H1 (cell line): ENCODE results near the gene BUB1B. TPM values are rescaled to one million over a fixed set of nuclear protein-coding genes. Genes with fewer than 3 reads are reported as not detected.
"Not testable (repeated sequence)": the region's sequence is repeated elsewhere in the genome, so short reads cannot be mapped to it uniquely, and the experiment has no call there.

Experiments
- CTCF ChIA-PET: fragments of 300-600 bp; sonication (Branson Sonifier 250); formaldehyde crosslinking; loops from one replicate; lab custom pipeline; 2021; ENCODE audit not compliant: partially characterized antibody; lab: Charles Lee
- POLR2A ChIA-PET: fragments of 300-600 bp; sonication (Branson Sonifier 250); formaldehyde crosslinking; loops from one replicate; lab custom pipeline; 2021; ENCODE audit warnings: inconsistent platforms; ENCODE audit not compliant: partially characterized antibody; lab: Charles Lee
- DNase-seq, 2 experiments: peaks; one replicate each; pipeline versions ENCODE4 v3.0.0 to v3.0.0-alpha.2; 2010 to 2022; ENCODE audit warnings: low spot score in 2 of 2, low read depth in 1 of 2, mixed read lengths in 1 of 2
- FAIRE-seq: peaks from 2 replicates; lab custom pipeline; 2011; peaks lifted over from hg19 to GRCh38; lab: Jason Lieb, UNC
- H2AFZ ChIP-seq: 2 replicates; pipeline ENCODE4 v1.8.1; 2012; ENCODE audit warnings: low read length, inconsistent platforms
- H2AK5ac ChIP-seq: 2 replicates; pipeline ENCODE4 v1.6.1; 2013; ENCODE audit warnings: low read depth, low read length
- H2BK120ac ChIP-seq: replicated peaks from 2 replicates; pipeline ENCODE3; 2013; ENCODE audit warnings: low read depth, low read length, inconsistent platforms
- H2BK12ac ChIP-seq: 2 replicates; pipeline ENCODE4 v1.6.1; 2013; ENCODE audit warnings: low read depth, low read length
- H2BK15ac ChIP-seq: 2 replicates; pipeline ENCODE4 v1.6.1; 2013; ENCODE audit warnings: low read length
- H2BK20ac ChIP-seq: 2 replicates; pipeline ENCODE4 v1.6.1; 2013; ENCODE audit warnings: low read length
- H2BK5ac ChIP-seq: 2 replicates; pipeline ENCODE4 v1.6.1; 2013; ENCODE audit warnings: low read depth, low read length
- H3K14ac ChIP-seq: 2 replicates; pipeline ENCODE4 v1.6.1; 2013; ENCODE audit warnings: inconsistent platforms; ENCODE audit not compliant: insufficient read length
- H3K18ac ChIP-seq: 2 replicates; pipeline ENCODE4 v1.6.1; 2013; ENCODE audit warnings: low read length; ENCODE audit errors: extremely low read depth
- H3K23ac ChIP-seq: 2 replicates; pipeline ENCODE4 v1.6.1; 2013; ENCODE audit warnings: inconsistent platforms; ENCODE audit not compliant: insufficient read length
- H3K23me2 ChIP-seq: 2 replicates; pipeline ENCODE4 v1.6.1; 2013; ENCODE audit warnings: low read depth, low read length
- H3K27ac ChIP-seq: 2 replicates; pipeline ENCODE4 v1.6.1; 2011; ENCODE audit warnings: low read depth, low read length, inconsistent platforms
- H3K27me3 ChIP-seq, 4 experiments: replicated peaks in 1 of 4; 1 replicate in 1 of 4; 2 replicates in 3 of 4; pipeline versions ENCODE4 v1.6.1 to v1.8.1; 2011 to 2013; ENCODE audit warnings: low read length in 3 of 4, mild to moderate bottlenecking in 3 of 4, inconsistent platforms in 2 of 4, mixed read lengths in 2 of 4, moderate library complexity in 1 of 4; ENCODE audit not compliant: control insufficient read depth in 3 of 4, insufficient read depth in 3 of 4; ENCODE audit errors: extremely low read depth in 1 of 4
- H3K36me3 ChIP-seq, 4 experiments: 2 replicates each; pipeline versions ENCODE4 v1.6.1 to v1.8.1; 2011 to 2013; ENCODE audit warnings: mild to moderate bottlenecking in 4 of 4, low read length in 3 of 4, moderate library complexity in 2 of 4, control low read depth in 1 of 4, inconsistent platforms in 1 of 4; ENCODE audit not compliant: insufficient read depth in 4 of 4, control insufficient read depth in 2 of 4
- H3K4ac ChIP-seq: replicated peaks from 2 replicates; pipeline ENCODE3; 2013; ENCODE audit warnings: low read length, low read depth, mixed read lengths, inconsistent platforms; ENCODE audit not compliant: insufficient read length
- H3K4me1 ChIP-seq, 4 experiments: replicated peaks in 1 of 4; 1 replicate in 1 of 4; 2 replicates in 3 of 4; pipeline versions ENCODE4 v1.6.1 to v1.8.1; 2011 to 2013; ENCODE audit warnings: low read length in 3 of 4, inconsistent platforms in 2 of 4, mixed read lengths in 1 of 4; ENCODE audit not compliant: insufficient read depth in 4 of 4, control insufficient read depth in 3 of 4
- H3K4me2 ChIP-seq, 2 experiments: 2 replicates each; pipeline versions ENCODE4 v1.6.1 to v1.8.1; 2011 to 2013; ENCODE audit warnings: low read depth in 2 of 2, low read length in 2 of 2, control low read depth in 1 of 2, inconsistent platforms in 1 of 2, mild to moderate bottlenecking in 1 of 2; ENCODE audit not compliant: insufficient read depth in 1 of 2
- H3K4me3 ChIP-seq, 4 experiments: fragments of 200-600, 300-600 bp in 1 of 4; sonication (generic), shearing (Covaris generic), sonication (Bioruptor Twin) in 1 of 4; 2 replicates each; pipeline versions ENCODE4 v1.5.1 to v1.8.1; 2011 to 2016; ENCODE audit warnings: low read length in 4 of 4, low read depth in 3 of 4, control low read depth in 2 of 4, inconsistent platforms in 2 of 4, mild to moderate bottlenecking in 2 of 4, mixed read lengths in 1 of 4, moderate library complexity in 1 of 4; ENCODE audit not compliant: insufficient read depth in 2 of 4; ENCODE audit errors: extremely low read depth in 1 of 4
- H3K56ac ChIP-seq: replicated peaks from 2 replicates; pipeline ENCODE3; 2013; ENCODE audit warnings: low read depth, mild to moderate bottlenecking, mixed read lengths, low read length, inconsistent platforms; ENCODE audit not compliant: insufficient read length
- H3K79me1 ChIP-seq: 2 replicates; pipeline ENCODE4 v1.6.1; 2013; ENCODE audit warnings: low read depth, low read length, control low read depth
- H3K79me2 ChIP-seq, 2 experiments: 2 replicates each; pipeline versions ENCODE4 v1.6.1 to v1.8.1; 2012 to 2013; ENCODE audit warnings: low read length in 2 of 2, mild to moderate bottlenecking in 2 of 2, inconsistent platforms in 1 of 2; ENCODE audit not compliant: insufficient read depth in 2 of 2, control insufficient read depth in 1 of 2
- H3K9ac ChIP-seq, 4 experiments: replicated peaks in 1 of 4; 1 replicate in 1 of 4; 2 replicates in 3 of 4; pipeline versions ENCODE4 v1.6.1 to v1.8.1; 2011 to 2013; ENCODE audit warnings: low read depth in 3 of 4, low read length in 3 of 4, control low read depth in 2 of 4, mild to moderate bottlenecking in 2 of 4, moderate library complexity in 2 of 4, inconsistent platforms in 1 of 4; ENCODE audit errors: extremely low read depth in 1 of 4
- H3K9me3 ChIP-seq, 2 experiments: 2 replicates each; pipeline versions ENCODE4 v1.6.1 to v1.8.1; 2012 to 2013; ENCODE audit warnings: mild to moderate bottlenecking in 2 of 2, moderate library complexity in 2 of 2, control low read depth in 1 of 2, inconsistent platforms in 1 of 2, low read depth in 1 of 2, low read length in 1 of 2, mixed read lengths in 1 of 2; ENCODE audit not compliant: insufficient read depth in 2 of 2
- H4K20me1 ChIP-seq, 2 experiments: replicated peaks in 1 of 2; 2 replicates each; pipeline versions ENCODE3 to v1.8.1; 2011 to 2013; ENCODE audit warnings: inconsistent platforms in 2 of 2, low read length in 2 of 2, mild to moderate bottlenecking in 1 of 2; ENCODE audit not compliant: insufficient read depth in 2 of 2, control insufficient read depth in 1 of 2
- H4K5ac ChIP-seq: 2 replicates; pipeline ENCODE4 v1.6.1; 2013; ENCODE audit warnings: low read length, low read depth, mixed read lengths, inconsistent platforms; ENCODE audit not compliant: insufficient read length
- H4K8ac ChIP-seq: 2 replicates; pipeline ENCODE4 v1.8.0; 2013; ENCODE audit warnings: mild to moderate bottlenecking, moderate library complexity, low read length, inconsistent platforms; ENCODE audit not compliant: insufficient read depth; ENCODE audit errors: extremely low read depth
- H4K91ac ChIP-seq: replicated peaks from 2 replicates; pipeline ENCODE3; 2013; ENCODE audit warnings: low read length, mixed read lengths, inconsistent platforms; ENCODE audit not compliant: insufficient read length
- ASH2L ChIP-seq: fragments of 200-600, 300-600 bp; sonication (generic); IDR thresholded peaks from one replicate; pipeline ENCODE4 v1.7.1; 2017; ENCODE audit warnings: low read length
- CTBP2 ChIP-seq: IDR thresholded peaks from 2 replicates; pipeline ENCODE4 v1.7.0; 2011; ENCODE audit warnings: borderline replicate concordance, mild to moderate bottlenecking, moderate library complexity, mixed read lengths, low read length; ENCODE audit not compliant: insufficient read depth, insufficient read length
- EP300 ChIP-seq, 2 experiments: IDR thresholded peaks; 1 replicate in 1 of 2; 2 replicates in 1 of 2; pipeline ENCODE4 v1.6.1; 2011 to 2012; ENCODE audit warnings: low read depth in 2 of 2, low read length in 2 of 2, mild to moderate bottlenecking in 2 of 2, borderline replicate concordance in 1 of 2, inconsistent platforms in 1 of 2, moderate library complexity in 1 of 2
- HDAC2 ChIP-seq, 2 experiments: fragments of 300-600 bp in 1 of 2; sonication (generic) in 1 of 2; IDR thresholded peaks; 2 replicates each; pipeline ENCODE4 v1.6.1; 2011 to 2012; ENCODE audit warnings: low read depth in 2 of 2, low read length in 2 of 2, mild to moderate bottlenecking in 2 of 2, moderate library complexity in 2 of 2, borderline replicate concordance in 1 of 2, inconsistent platforms in 1 of 2
- RBBP5 ChIP-seq: IDR thresholded peaks from 2 replicates; pipeline ENCODE4 v1.7.1; 2012; ENCODE audit warnings: low read depth, mild to moderate bottlenecking, inconsistent platforms, low read length, moderate library complexity, borderline replicate concordance
- SP1 ChIP-seq: IDR thresholded peaks from 2 replicates; pipeline ENCODE4 v1.6.1; 2011; ENCODE audit warnings: low read depth, low read length
- TCF12 ChIP-seq: IDR thresholded peaks from 2 replicates; pipeline ENCODE4 v1.6.1; 2011; ENCODE audit warnings: low read depth, mild to moderate bottlenecking, low read length
- YY1 ChIP-seq: IDR thresholded peaks from 2 replicates; pipeline ENCODE4 v1.6.1; 2011; ENCODE audit warnings: low read depth, mild to moderate bottlenecking, low read length
- WGBS, 2 experiments: shearing (Covaris generic) in 1 of 2; methylation state at CpG; one replicate each; pipeline versions ENCODE4 v1.1.6 to v1.1.7; 2013 to 2015; ENCODE audit warnings: low lambda C conversion rate in 2 of 2, mixed read lengths in 2 of 2, inconsistent platforms in 1 of 2, low coverage in 1 of 2, missing lambda C conversion rate in 1 of 2; ENCODE audit not compliant: insufficient replicate concordance in 2 of 2, insufficient coverage in 1 of 2, insufficient read length in 1 of 2; ENCODE audit errors: extremely low coverage in 1 of 2, missing lambda C conversion rate in 1 of 2; 5-methylcytosine and 5-hydroxymethylcytosine counted together
- polyA plus RNA-seq, 7 experiments: library from polyadenylated mRNA; depleted of rRNA in 3 of 7; stranded (reverse) in 5 of 7; unstranded in 2 of 7; fragments of >200 nt in 5 of 7; fragments of 200-250 nt in 2 of 7; gene quantifications; 1 replicate in 5 of 7; 2 replicates in 1 of 7; 4 replicates in 1 of 7; pipeline versions ENCODE4 v1.2.1 to v1.2.3, GENCODE V29; 2011 to 2013; ENCODE audit warnings: missing spikeins in 2 of 7, mixed read lengths in 2 of 7
- total RNA-seq: library from RNA; stranded (reverse); fragmentation: NEBNext Ultra II Directional; extraction: Animal tissue kit (Norgen Biotek cat#: 25700); gene quantifications from 2 replicates; pipeline ENCODE4 v1.2.1, GENCODE V29; 2021

Gene BUB1B
- total and polyA plus RNA-seq, 2 of the 8 experiments (the other 6 are each of a cell fraction or from before 2014, with no cell fraction given) = 48.9 to 144 TPM

GRCh38 chr15:40124807-40125285 lies 36.0 kb upstream of the BUB1B start:
- FAIRE-seq (peak; percentile 99), DNase-seq (peak in 1 of 2 experiments; percentile 74)
- not testable (repeated sequence) for H3K79me1 ChIP-seq

More at GRCh38 chr15:40124807-40125285, 36.0 kb upstream of the BUB1B start:
- H4K20me1 ChIP-seq, H2AK5ac ChIP-seq, H3K18ac ChIP-seq, H2BK12ac ChIP-seq, H3K9ac ChIP-seq, H3K79me2 ChIP-seq, H3K27me3 ChIP-seq, H2AFZ ChIP-seq, H3K23me2 ChIP-seq, H3K14ac ChIP-seq, H3K9me3 ChIP-seq, H3K23ac ChIP-seq, H3K27ac ChIP-seq, H3K4ac ChIP-seq, H4K5ac ChIP-seq, H2BK15ac ChIP-seq, H3K36me3 ChIP-seq, H4K8ac ChIP-seq, H4K91ac ChIP-seq, H3K56ac ChIP-seq: not testable (repeated sequence)
- H3K4me3 ChIP-seq = peak overlapping the region in 2 of 4 experiments; percentile 15 to 36; a peak in 3 of 8 replicates
- 32% methylated on average over 3 of the region's 5 CpGs; no CpG with 5 or more reads in 1 of the 2 experiments for WGBS, 2 experiments
- peak overlapping the region; percentile 57 to 82 for H3K4me2 ChIP-seq
- H2BK20ac ChIP-seq = 0 out of 2 replicates have a peak overlapping the region, but pooled peaks have one; percentile 11
- POLR2A ChIA-PET = interaction anchor here (0.7 to 5.3 kb wide), 9 partner anchors 9 to 46 kb away, joined by 3 to 26 read pairs (median 11); partner anchors contain the start of genes BMF and BUB1B
- CTCF ChIA-PET = interaction anchor here (0.6 to 2.4 kb wide), 4 partner anchors 12 to 45 kb away, joined by 3 to 45 read pairs (median 9); no protein-coding TSS in a partner anchor
- peak overlapping the region; percentile 38 for H2BK120ac ChIP-seq
- H2BK5ac ChIP-seq = peak overlapping the region; percentile 77; the same call in 1 of the 2 replicates
- H3K4me1 ChIP-seq = peaks cover 4 to 16% (median 12%) of the 10 kb centered on the region in 4 experiments; a peak in 5 of 7 replicates
- peak in 1 of 2 experiments; percentile 29; a peak in 1 of 3 replicates for TF ChIP-seq EP300 (IDR thresholded peaks at IDR 0.05; ENCODE audit: borderline replicate concordance in 1 of 2, low read depth in 2 of 2, low read length in 2 of 2)
- TF ChIP-seq HDAC2 (IDR thresholded peaks at IDR 0.05; ENCODE audit: borderline replicate concordance in 1 of 2, low read depth in 2 of 2, low read length in 2 of 2) = peak in 1 of 2 experiments; percentile 8; a peak in 1 of 4 replicates
- TF ChIP-seq TCF12 = 0 out of 2 replicates have a peak, but pooled peaks have one; percentile 24
- TF ChIP-seq ASH2L = peak; percentile 97
- TF ChIP-seq RBBP5 = peak; percentile 92
- peak; percentile 68 for TF ChIP-seq CTBP2
- peak; percentile 83; the same call in 1 of the 2 replicates for TF ChIP-seq SP1
- TF ChIP-seq YY1 = 0 out of 2 replicates have a peak, but pooled peaks have one; percentile 17
